Measurements from ENCODE around the gene LYRM7. TPM values are rescaled to one million over a fixed set of nuclear protein-coding genes. Genes with fewer than 3 reads are reported as not detected.

Gene LYRM7
- total and polyA plus RNA-seq, 2 donors (not counting 1 experiment from before 2014, with no cell fraction given): 4.8 to 6.9 TPM

GRCh38 chr5:131222731-131223130 lies 52.0 kb downstream of the LYRM7 start:
- no peak for DNase-seq (ENCODE audit: low read depth in 2 of 2)
- TF ChIP-seq EZH2 (IDR thresholded peaks at IDR 0.05; ENCODE audit: low read length, missing control alignments) (no peak), CTCF (conservative IDR thresholded peaks at IDR 0.05 in 1 of 2, IDR thresholded peaks at IDR 0.05 in 1 of 2; ENCODE audit: low read depth in 1 of 2, low read length in 2 of 2) (no peak)

GRCh38 chr5:131223751-131224386 lies 53.1 kb downstream of the LYRM7 start:
- H3K4me2 ChIP-seq (ENCODE audit: extremely low read depth, insufficient read depth, low read length): no peak overlapping the region
- no peaks in the 10 kb centered on the region for H3K4me1 ChIP-seq (ENCODE audit: control insufficient read depth, extremely low read depth, insufficient read depth, low read length)
- no peaks in the 10 kb centered on the region for H4K20me1 ChIP-seq (ENCODE audit: control insufficient read depth, extremely low read depth, insufficient read depth, low read length)
- H3K27me3 ChIP-seq (ENCODE audit: control insufficient read depth, insufficient read depth, low read length): no peaks in the 10 kb centered on the region
- TF ChIP-seq CTCF (conservative IDR thresholded peaks at IDR 0.05 in 1 of 2, IDR thresholded peaks at IDR 0.05 in 1 of 2; ENCODE audit: low read depth in 1 of 2, low read length in 2 of 2) (no peak), EZH2 (IDR thresholded peaks at IDR 0.05; ENCODE audit: low read length, missing control alignments) (no peak)
- no peaks in the 10 kb centered on the region for H3K36me3 ChIP-seq (ENCODE audit: control insufficient read depth, insufficient read depth, low read length)
- H3K4me3 ChIP-seq (replicated peaks in 1 of 4; ENCODE audit: control extremely low read depth in 1 of 4, insufficient read depth in 1 of 4, low read depth in 3 of 4, low read length in 4 of 4): no peak overlapping the region
- no peak overlapping the region for H3K9ac ChIP-seq (ENCODE audit: insufficient read depth, low read length)
- no peaks in the 10 kb centered on the region for H3K9me3 ChIP-seq (ENCODE audit: control insufficient read depth, insufficient read depth, low read depth, low read length)
- H3K27ac ChIP-seq (ENCODE audit: insufficient read depth, low read length): no peak overlapping the region
- no peak for DNase-seq (ENCODE audit: low read depth in 2 of 2)
- no peaks in the 10 kb centered on the region for H3K79me2 ChIP-seq (ENCODE audit: control insufficient read depth, insufficient read depth, low read length)
- H2AFZ ChIP-seq (ENCODE audit: low read length): no peak overlapping the region

More at GRCh38 chr5:131222731-131223130, 52.0 kb downstream of the LYRM7 start:
- Histone ChIP-seq H4K20me1 (ENCODE audit: control insufficient read depth, extremely low read depth, insufficient read depth, low read length) (no peaks in the 10 kb centered on the region), H3K9ac (ENCODE audit: insufficient read depth, low read length) (no peak overlapping the region), H3K4me2 (ENCODE audit: extremely low read depth, insufficient read depth, low read length) (no peak overlapping the region), H2AFZ (ENCODE audit: low read length) (no peak overlapping the region), H3K9me3 (ENCODE audit: control insufficient read depth, insufficient read depth, low read depth, low read length) (no peaks in the 10 kb centered on the region), H3K27me3 (ENCODE audit: control insufficient read depth, insufficient read depth, low read length) (no peaks in the 10 kb centered on the region), H3K27ac (ENCODE audit: insufficient read depth, low read length) (no peak overlapping the region), H3K4me1 (ENCODE audit: control insufficient read depth, extremely low read depth, insufficient read depth, low read length) (no peaks in the 10 kb centered on the region), H3K36me3 (ENCODE audit: control insufficient read depth, insufficient read depth, low read length) (no peaks in the 10 kb centered on the region), H3K4me3 (replicated peaks in 1 of 4; ENCODE audit: control extremely low read depth in 1 of 4, insufficient read depth in 1 of 4, low read depth in 3 of 4, low read length in 4 of 4) (no peak overlapping the region), H3K79me2 (ENCODE audit: control insufficient read depth, insufficient read depth, low read length) (no peaks in the 10 kb centered on the region)

- Histone ChIP-seq H3K4me1 (ENCODE audit: control insufficient read depth, extremely low read depth, insufficient read depth, low read length) (no peaks in the 10 kb centered on the region), H3K36me3 (ENCODE audit: control insufficient read depth, insufficient read depth, low read length) (no peaks in the 10 kb centered on the region), H3K4me3 (replicated peaks in 1 of 4; ENCODE audit: control extremely low read depth in 1 of 4, insufficient read depth in 1 of 4, low read depth in 3 of 4, low read length in 4 of 4) (no peak overlapping the region), H3K27ac (ENCODE audit: insufficient read depth, low read length) (no peak overlapping the region), H3K4me2 (ENCODE audit: extremely low read depth, insufficient read depth, low read length) (no peak overlapping the region), H3K9ac (ENCODE audit: insufficient read depth, low read length) (no peak overlapping the region), H4K20me1 (ENCODE audit: control insufficient read depth, extremely low read depth, insufficient read depth, low read length) (no peaks in the 10 kb centered on the region), H3K9me3 (ENCODE audit: control insufficient read depth, insufficient read depth, low read depth, low read length) (no peaks in the 10 kb centered on the region), H2AFZ (ENCODE audit: low read length) (no peak overlapping the region), H3K79me2 (ENCODE audit: control insufficient read depth, insufficient read depth, low read length) (no peaks in the 10 kb centered on the region), H3K27me3 (ENCODE audit: control insufficient read depth, insufficient read depth, low read length) (no peaks in the 10 kb centered on the region)
- TF ChIP-seq EZH2 (IDR thresholded peaks at IDR 0.05; ENCODE audit: low read length, missing control alignments) (no peak), CTCF (conservative IDR thresholded peaks at IDR 0.05 in 1 of 2, IDR thresholded peaks at IDR 0.05 in 1 of 2; ENCODE audit: low read depth in 1 of 2, low read length in 2 of 2) (no peak)
- DNase-seq (ENCODE audit: low read depth in 2 of 2): no peak
Measured at GRCh38 chr5:131224387-131225201, 53.9 kb downstream of the LYRM7 start.
